Mesodermal cell (in vitro differentiated cells): ENCODE data around the gene PPP2R1A.
A peak's percentile ranks its signal among the peaks of the same experiment; 100 is the strongest.

Experiments
- H3K27ac ChIP-seq: 2 replicates; pipeline ENCODE4 v1.7.0; 2013; ENCODE audit warnings: mild to moderate bottlenecking, low read depth, low read length, moderate library complexity; ENCODE audit not compliant: severe bottlenecking
- H3K36me3 ChIP-seq: 2 replicates; pipeline ENCODE4 v1.7.1; 2013; ENCODE audit warnings: mild to moderate bottlenecking, low read length, moderate library complexity; ENCODE audit not compliant: control insufficient read depth, insufficient read depth
- H3K4me1 ChIP-seq: one replicate; pipeline ENCODE4 v1.7.1; 2013; ENCODE audit warnings: mild to moderate bottlenecking, low read length; ENCODE audit not compliant: insufficient read depth, control insufficient read depth, poor library complexity, severe bottlenecking
- H3K4me3 ChIP-seq: 2 replicates; pipeline ENCODE4 v1.7.0; 2013; ENCODE audit warnings: low read length, control low read depth, mild to moderate bottlenecking; ENCODE audit not compliant: insufficient read depth, poor library complexity, severe bottlenecking; ENCODE audit errors: extremely low read depth
- H3K9me3 ChIP-seq: 2 replicates; pipeline ENCODE4 v1.7.1; 2013; ENCODE audit warnings: mild to moderate bottlenecking, low read length, moderate library complexity; ENCODE audit not compliant: control insufficient read depth
- WGBS, 2 experiments: methylation state at CpG; one replicate each; pipeline ENCODE4 v1.1.5; 2013; ENCODE audit warnings: missing lambda C conversion rate in 2 of 2; ENCODE audit not compliant: insufficient coverage in 2 of 2; 5-methylcytosine and 5-hydroxymethylcytosine counted together

Gene PPP2R1A

GRCh38 chr19:52226652-52227051 lies 36.8 kb downstream of the PPP2R1A start:
- 88 to 100% methylated on average over 2 to 3 of the region's 4 CpGs for WGBS, 2 experiments
- H3K36me3 ChIP-seq: peaks cover 85% of the 10 kb centered on the region
- H3K9me3 ChIP-seq: no peaks in the 10 kb centered on the region
- H3K4me1 ChIP-seq: peaks cover 11% of the 10 kb centered on the region
- no peak overlapping the region for H3K4me3 ChIP-seq
- no peak overlapping the region for H3K27ac ChIP-seq

- Histone ChIP-seq H3K4me1 (peaks cover 11% of the 10 kb centered on the region), H3K9me3 (no peaks in the 10 kb centered on the region), H3K36me3 (peaks cover 82% of the 10 kb centered on the region), H3K4me3 (no peak overlapping the region), H3K27ac (no peak overlapping the region)
- WGBS, 2 experiments: 95% methylated on average over 9 of the region's 10 CpGs
Measured at GRCh38 chr19:52227196-52227940, 37.5 kb downstream of the PPP2R1A start.

- 94 to 98% methylated on average over 4 to 5 of the region's 5 CpGs for WGBS, 2 experiments
- peaks cover 11% of the 10 kb centered on the region for H3K4me1 ChIP-seq
- no peaks in the 10 kb centered on the region for H3K9me3 ChIP-seq
- no peak overlapping the region for H3K4me3 ChIP-seq
- H3K36me3 ChIP-seq: peaks cover 76% of the 10 kb centered on the region
- no peak overlapping the region for H3K27ac ChIP-seq
Measured at GRCh38 chr19:52227980-52228379, 38.1 kb downstream of the PPP2R1A start.

- Histone ChIP-seq H3K27ac (no peak overlapping the region), H3K9me3 (no peaks in the 10 kb centered on the region), H3K36me3 (peaks cover 60% of the 10 kb centered on the region), H3K4me1 (peaks cover 11% of the 10 kb centered on the region), H3K4me3 (no peak overlapping the region)
- 93 to 100% methylated on average over 5 of the region's 6 CpGs for WGBS, 2 experiments
Measured at GRCh38 chr19:52229524-52229923, 39.7 kb downstream of the PPP2R1A start.

GRCh38 chr19:52230685-52231084 lies 40.8 kb downstream of the PPP2R1A start:
- Histone ChIP-seq H3K4me1 (peaks cover 11% of the 10 kb centered on the region), H3K36me3 (peaks cover 49% of the 10 kb centered on the region), H3K27ac (peak overlapping the region; percentile 73), H3K4me3 (no peak overlapping the region), H3K9me3 (no peaks in the 10 kb centered on the region)
- WGBS, 2 experiments: 100% methylated on average over 1 of the region's 1 CpG

DNA sequence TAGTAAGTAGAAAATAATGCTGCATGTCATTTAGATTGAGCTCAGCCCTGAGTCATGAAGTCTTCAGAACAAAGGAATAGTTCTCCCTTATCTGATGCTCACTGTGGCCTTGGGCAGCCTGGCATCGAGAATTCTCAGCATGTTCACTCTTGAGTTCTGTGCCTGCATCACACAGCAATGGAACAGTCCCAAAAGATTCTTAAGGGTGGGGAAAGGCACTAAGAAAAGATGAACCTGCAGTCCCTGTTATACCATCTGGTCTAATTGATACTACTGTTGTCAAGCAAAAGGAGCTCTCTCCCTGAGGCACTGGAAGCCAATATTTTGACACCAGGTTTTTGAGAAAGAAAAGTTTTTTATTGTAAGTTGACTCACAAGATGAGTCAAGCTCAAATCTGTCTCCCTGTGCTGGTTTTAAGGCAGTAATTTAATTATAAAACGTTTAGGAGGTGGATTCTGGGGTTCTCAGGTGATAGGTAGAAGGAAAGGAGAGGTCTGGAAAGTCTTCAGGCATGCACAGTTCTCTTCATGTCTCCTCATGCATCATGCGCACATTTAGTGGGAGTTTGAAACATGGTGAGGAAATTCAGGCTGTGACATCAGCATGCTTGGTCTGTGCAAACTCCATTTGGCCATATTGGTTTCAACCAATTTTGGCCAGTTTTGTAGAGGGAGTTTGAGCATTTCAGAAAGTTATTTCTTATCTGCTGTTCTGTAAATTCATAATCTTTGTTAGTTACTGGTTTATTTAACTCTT lies 41.5 kb downstream of the PPP2R1A start:
- Histone ChIP-seq H3K9me3 (no peaks in the 10 kb centered on the region), H3K4me3 (no peak overlapping the region), H3K27ac (peak overlapping the region; percentile 73), H3K36me3 (peaks cover 43% of the 10 kb centered on the region), H3K4me1 (peaks cover 11% of the 10 kb centered on the region)
- WGBS, 2 experiments: 72 to 75% methylated on average over 2 to 3 of the region's 3 CpGs

DNA sequence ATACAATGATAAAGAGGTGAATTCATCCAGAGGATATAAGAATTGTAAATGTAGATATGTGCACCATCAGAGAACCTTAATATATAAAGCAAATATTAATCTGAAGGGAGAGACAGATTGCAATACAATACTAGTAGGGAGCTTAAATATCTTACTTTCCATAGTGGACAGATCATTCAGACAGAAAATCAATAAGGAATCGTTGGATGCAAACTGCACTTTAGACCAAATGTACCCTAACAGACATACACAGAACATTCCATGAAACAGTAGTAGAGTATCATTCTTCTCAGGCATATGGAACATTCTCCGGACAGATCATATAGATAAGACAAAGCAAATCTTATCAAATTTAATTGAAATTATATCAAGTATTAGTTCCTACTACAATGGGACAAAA lies 44.6 kb downstream of the PPP2R1A start:
- Histone ChIP-seq H3K27ac (no peak overlapping the region), H3K4me3 (no peak overlapping the region), H3K4me1 (peaks cover 11% of the 10 kb centered on the region), H3K36me3 (peaks cover 13% of the 10 kb centered on the region), H3K9me3 (no peaks in the 10 kb centered on the region)
- WGBS, 2 experiments: 100% methylated on average over 1 of the region's 2 CpGs; no CpG with 5 or more reads in 1 of the 2 experiments

DNA sequence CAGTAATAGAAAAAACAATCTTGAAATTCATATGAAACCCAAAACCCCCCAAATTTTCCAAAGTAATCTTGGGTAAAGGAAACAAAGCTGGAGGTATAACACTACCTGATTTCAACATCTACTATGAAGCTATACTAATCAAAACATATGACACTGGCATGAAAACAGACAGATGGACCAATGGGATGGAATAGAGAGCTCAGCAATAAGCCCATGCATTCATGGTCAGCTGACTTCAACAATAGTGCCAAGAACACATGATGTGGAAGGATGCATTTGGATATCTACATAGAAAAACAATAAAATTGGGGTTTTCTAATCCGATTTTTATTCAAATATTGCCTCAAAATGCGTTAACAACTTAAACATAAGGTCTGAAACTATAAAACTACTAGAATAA lies 47.3 kb downstream of the PPP2R1A start:
- Histone ChIP-seq H3K27ac (no peak overlapping the region), H3K4me3 (no peak overlapping the region), H3K9me3 (no peaks in the 10 kb centered on the region), H3K4me1 (no peaks in the 10 kb centered on the region), H3K36me3 (no peaks in the 10 kb centered on the region)
- WGBS, 2 experiments: no CpG with 5 or more reads among the region's 2 CpGs

GRCh38 chr19:52237771-52238400 lies 48.0 kb downstream of the PPP2R1A start:
- no peaks in the 10 kb centered on the region for H3K36me3 ChIP-seq
- no peaks in the 10 kb centered on the region for H3K4me1 ChIP-seq
- WGBS, 2 experiments: 13 to 17% methylated on average over 4 to 8 of the region's 8 CpGs
- no peaks in the 10 kb centered on the region for H3K9me3 ChIP-seq
- H3K4me3 ChIP-seq: no peak overlapping the region
- no peak overlapping the region for H3K27ac ChIP-seq

GRCh38 chr19:52244021-52244420 lies 54.2 kb downstream of the PPP2R1A start:
- Histone ChIP-seq H3K9me3 (no peaks in the 10 kb centered on the region), H3K4me1 (no peaks in the 10 kb centered on the region), H3K36me3 (no peaks in the 10 kb centered on the region), H3K27ac (no peak overlapping the region), H3K4me3 (no peak overlapping the region)
- WGBS, 2 experiments: 80 to 84% methylated on average over 12 of the region's 12 CpGs
